CD4-positive, alpha-beta T cell treated with Interleukin-2 at 100 ng/mL for 4 hours (primary cell): ENCODE data around the gene CXCL17.

Experiments used
- DNase-seq: peaks from one replicate; pipeline ENCODE4 v3.0.0-alpha.2; 2020; ENCODE audit warnings: low spot score

Gene CXCL17

GRCh38 chr19:42423462-42424344 is 19.0 kb downstream of the CXCL17 start:
- peak; percentile 95 for DNase-seq

DNA sequence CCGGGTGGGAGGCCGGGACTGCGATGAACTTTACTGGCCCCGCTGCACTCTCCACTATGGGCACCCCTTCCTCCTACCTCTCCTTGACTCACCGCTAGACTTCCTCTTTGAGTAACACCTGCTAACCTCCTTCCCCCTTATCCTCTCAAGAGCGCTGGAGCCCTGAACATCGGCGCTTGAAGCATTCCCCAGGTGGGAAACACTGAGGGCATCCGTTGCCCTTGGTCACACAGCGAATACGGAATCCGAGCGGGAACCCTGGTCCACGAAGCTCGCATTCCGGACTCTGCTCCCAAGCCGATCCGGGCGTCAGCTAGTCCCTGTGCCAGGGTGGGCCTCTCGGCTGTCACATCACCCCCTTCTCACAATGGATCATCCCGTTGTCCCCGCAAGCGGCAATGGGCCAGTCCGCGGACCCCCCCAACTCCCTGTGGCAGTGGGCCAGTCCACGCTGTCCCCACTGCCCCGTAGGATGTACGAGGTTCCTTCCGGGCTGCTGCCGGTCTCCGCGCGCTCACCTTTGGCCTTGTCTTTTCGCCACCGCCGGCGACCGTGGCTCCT is 19.8 kb downstream of the CXCL17 start:
- DNase-seq: peak; percentile 56

DNA sequence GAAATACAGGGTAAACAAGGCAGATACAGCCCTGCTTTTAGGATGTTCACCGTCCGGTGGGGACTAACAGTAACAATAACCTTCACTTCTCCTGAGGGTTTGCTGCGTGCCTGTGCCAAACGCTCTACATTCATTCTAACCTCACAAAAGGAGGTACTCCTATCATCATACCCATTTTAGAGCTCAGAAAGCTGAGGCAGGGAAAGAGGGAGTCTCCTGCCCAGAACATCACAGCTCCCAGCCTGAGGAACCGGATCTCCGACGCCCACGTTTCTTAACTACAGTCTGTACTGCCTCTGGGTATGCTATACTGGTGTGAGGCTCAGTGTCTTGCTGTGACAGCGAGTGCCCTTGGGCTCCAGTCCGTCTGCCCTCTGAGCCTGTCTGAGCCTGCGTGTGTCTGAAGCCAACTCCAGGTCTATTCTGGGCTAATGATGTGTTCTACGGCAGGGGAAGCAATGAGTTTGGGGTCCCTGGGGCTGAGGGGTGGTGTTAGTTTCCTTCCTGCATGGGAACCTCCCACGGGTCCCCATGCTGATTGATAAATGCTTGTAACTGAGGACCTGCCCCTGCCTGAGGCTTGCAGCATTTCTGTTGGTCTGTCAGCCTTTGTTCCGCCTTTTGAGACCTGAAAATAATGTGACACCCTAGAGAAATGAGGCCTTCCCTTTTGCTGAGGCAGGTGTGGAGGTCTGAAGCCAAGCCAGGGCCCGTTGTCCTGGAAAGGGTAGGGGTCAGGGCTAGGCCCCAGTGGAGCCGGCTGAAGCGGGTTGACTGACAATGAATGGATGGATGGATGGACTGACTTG is 20.4 kb downstream of the CXCL17 start:
- DNase-seq: no peak

DNA sequence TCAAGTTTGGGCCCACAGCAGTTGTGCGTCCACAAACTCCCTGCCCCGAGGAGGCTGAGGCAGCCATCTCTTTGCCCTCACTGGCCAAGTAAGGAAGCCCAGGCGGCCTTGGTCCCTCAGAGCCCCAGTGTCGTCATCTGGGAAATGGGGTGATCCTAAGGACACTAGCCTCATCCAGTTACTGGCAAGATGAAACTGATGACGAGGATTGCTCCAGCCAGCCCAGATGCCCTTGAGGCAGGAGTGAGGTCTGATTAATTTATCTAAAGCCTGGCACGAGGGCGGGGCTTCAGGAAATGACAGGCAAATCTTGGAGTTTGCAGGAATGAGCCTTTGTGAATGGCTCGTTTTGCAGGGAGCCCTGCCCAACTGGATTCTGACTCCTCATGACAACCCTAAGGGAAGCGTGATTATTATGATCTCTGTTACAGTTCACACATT is 21.1 kb downstream of the CXCL17 start:
- no peak for DNase-seq

- DNase-seq: no peak
These were observed 21.6 kb downstream of the CXCL17 start for GRCh38 chr19:42421101-42421500.

DNA sequence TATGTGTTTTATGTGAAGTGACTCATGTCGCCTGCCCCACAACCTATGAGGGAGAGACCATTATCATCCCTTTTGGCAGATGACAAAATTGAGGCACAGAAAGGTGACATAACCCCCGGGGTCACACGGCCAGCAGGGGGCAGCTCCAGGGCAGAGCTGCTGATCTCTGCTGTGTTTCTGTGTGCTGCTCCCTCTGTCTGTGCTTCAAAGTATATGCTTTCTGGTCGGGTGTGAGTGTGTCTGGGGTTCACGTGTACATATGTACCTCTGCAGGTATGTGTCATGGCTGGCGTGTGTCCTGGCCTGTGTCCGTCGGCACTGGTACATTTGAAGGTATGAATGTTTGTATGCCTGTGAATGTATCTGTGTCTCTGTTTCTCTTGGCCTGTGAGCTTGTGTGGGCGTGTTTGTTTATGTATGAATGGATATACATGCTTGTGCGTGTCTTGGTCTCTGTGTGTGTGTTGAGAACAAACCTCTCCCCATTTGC is 22.6 kb downstream of the CXCL17 start:
- DNase-seq: peak; percentile 85

- DNase-seq: no peak
These were observed 23.4 kb downstream of the CXCL17 start for GRCh38 chr19:42419309-42419708.

DNA sequence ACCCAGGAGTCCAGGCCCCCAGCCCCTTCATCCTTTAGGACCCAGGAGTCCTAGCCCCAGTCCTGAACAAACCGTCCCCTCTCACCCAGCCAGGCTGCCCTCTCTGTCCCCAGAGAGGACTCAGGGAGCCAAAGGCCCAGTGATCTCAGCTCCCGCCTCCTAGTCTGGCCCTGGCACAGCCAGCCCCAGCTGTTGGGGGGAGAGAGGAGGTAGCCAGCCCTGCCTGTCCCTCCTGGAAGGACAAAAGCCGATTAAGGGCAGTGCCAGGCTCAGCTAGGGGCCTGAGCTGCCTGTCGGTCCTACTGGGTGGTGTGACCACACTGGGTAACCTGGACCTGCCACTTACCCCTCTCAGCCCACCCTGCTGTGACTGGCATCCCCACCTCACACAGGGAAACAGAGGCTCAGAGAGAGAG is 30.1 kb downstream of the CXCL17 start:
- no peak for DNase-seq

GRCh38 chr19:42412227-42412626 is 30.5 kb downstream of the CXCL17 start:
- DNase-seq: no peak

- DNase-seq: no peak
These were observed 31.1 kb downstream of the CXCL17 start for GRCh38 chr19:42411581-42412178.

DNA sequence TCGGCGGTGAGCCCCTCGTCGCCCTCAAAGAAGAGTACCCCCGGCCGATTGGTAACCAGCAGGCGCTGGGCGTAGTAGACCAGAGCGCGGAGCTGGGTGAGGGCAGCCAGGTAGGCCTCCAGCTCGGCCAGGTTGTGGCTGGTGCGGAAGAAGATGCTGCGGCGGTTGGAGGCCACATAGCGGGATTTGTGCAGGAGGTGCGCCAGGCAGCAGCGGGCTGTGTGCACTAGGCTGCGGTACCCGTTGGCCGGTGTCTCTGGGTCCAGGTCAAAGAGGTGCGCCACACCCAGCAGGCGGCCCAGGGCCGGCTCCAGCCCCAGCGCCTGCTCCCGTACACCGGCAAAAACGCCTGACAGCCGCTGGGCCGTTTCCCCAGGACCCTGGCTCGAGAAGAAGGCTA is 32.4 kb downstream of the CXCL17 start:
- DNase-seq: no peak

- no peak for DNase-seq
These were observed 33.3 kb downstream of the CXCL17 start for GRCh38 chr19:42409477-42409876.

GRCh38 chr19:42407816-42408175 is 35.0 kb downstream of the CXCL17 start:
- DNase-seq: no peak

GRCh38 chr19:42407085-42407815 is 35.5 kb downstream of the CXCL17 start:
- no peak for DNase-seq

DNA sequence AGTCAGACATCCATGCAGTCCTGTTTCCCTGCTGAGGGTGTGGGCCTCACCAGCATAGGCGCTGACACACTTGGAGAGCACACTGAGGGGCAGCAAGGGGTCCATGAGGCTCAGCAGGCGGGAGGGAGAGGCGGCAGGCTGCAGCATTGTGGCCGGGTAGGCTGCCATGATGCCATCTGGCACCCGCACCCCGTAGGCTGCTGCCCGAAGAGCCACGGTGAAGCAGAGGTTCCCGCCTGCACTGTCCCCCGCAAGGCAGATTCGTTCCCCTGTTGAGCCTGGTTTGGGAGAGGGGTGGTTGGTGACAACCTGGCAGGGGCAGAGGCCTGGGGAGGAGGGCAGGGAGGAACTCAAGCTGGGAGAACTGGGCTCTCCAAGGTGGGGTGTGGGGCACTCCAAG is 36.6 kb downstream of the CXCL17 start:
- no peak for DNase-seq

DNA sequence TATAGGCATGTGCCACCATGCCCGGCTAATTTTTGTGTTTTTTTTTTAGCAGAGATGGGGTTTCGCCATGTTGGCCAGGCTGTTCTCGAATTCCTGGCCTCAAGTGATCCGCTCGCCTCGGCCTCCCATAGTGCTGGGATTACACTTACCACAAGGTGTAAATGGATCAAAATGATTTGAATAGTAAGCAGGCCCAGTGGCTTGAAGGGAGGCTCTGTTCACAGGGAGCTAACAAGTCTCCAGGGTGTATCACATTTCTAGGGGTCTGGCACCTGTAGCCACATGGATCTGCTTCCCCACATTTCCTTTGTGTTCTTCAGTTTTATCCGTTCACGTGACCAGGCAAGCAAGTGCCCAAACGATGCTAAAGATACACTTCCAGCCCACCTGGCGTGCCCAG is 39.2 kb downstream of the CXCL17 start:
- no peak for DNase-seq

DNA sequence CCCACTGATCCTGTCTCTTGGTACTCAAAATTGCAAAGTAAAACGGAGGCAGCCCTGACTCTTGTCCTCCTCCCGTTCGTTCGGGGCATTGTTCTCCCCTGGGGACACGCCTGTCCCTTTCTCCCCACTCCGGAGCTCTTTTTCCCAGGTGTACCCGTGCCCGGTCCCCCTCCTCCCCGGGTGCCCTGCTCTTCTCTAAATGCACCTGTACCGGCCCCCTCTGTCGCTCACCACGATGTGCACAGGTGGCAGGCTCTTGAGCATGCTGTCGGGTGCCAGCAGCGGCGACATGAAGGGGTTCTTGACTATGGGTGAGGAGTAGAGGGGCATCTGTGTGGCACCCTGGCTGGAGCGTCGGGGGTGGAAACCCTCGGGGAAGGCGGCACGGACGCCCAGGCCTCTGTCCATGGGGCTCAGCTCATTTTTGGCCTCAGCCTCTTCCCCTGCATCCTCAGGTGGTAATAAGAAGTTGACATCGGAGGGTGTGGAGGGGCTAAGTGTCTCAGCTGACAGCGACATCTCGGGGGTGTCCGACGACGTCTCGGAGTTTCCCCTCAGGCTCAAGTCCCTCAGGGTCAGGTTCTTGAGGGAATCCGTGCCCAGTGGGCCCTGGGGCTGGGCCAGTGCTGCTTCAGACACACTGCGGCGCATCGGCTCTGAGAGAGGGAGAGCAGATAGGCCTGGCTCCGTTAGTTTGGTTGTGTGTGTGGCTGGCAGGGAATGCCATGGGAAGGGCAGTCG is 40.2 kb downstream of the CXCL17 start:
- DNase-seq: no peak

DNA sequence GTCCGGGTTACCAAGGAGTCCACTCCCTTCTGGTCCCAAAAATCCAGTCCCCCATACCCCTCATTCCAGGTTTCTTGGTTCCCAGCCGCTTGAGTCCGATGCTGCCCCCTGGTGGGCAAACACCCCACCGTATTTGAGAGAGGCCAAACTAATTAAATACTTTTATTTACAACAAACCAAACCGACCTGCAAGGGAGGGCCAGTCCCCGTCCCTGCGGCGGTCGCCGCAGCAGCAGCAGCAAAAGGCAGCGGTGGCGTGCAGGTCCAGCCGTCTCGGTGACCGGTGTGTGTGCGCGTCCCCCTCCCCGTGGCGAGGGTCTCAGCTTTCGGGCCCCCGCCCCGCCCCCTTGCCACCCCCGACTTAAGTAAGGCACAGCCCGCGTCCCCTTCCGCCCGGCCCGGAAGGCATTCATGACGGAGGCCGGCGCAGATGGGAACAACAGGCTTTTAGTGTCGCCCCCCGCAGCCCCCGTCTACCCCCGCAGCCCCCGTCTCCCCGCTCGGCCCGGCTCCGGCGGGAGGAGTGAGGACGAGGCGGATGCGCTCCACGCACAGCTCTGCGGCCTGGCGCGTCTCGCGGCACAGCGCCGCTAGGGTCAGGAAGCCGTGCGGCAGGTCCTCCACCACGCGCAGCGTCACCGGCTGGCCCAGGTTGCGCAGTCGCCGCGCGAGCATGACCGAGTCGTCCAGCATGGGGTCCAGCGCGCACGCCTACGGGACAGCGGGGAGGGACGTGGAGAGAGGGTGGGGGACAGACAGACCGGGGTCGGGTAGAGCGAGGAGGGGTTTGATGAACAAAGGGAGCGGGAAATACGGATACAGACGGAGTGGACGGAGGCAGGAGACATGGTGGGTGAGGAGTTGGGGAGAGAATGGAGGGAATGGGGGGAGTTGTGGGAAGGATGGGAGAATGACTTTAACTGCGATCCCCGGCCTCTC is 41.1 kb downstream of the CXCL17 start:
- DNase-seq: peak; percentile 78

GRCh38 chr19:42400404-42400803 is 42.3 kb downstream of the CXCL17 start:
- no peak for DNase-seq
